ENCODE measurements around the gene EIF4B.

The EIF4B gene

DNA sequence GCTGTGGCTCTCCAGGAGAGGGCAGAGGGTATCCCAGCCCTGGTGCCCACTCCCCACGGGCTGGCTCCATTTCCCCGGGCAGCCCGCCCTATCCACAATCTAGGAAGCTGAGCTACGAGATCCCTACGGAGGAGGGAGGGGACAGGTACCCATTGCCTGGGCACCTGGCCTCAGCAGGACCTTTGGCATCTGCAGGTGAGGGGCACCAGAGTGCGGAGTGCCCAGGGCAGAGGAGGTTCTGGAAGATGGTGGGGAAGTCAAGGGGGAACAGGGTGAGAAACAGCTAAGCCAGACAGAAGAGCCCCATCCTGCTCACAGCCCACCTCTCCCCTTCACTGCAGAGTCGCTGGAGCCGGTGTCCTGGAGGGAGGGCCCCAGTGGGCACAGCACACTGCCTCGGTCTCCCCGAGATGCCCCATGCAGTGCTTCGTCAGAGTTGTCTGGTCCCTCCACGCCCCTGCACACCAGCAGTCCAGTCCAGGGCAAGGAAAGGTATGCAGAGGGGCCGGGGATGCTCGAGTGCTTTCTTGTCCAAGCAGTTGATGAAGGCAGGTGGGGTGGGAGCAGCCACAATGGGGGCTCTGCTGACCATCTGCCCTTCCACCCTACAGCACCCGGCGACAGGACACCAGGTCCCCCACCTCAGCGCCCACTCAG is 53.9 kb downstream of the EIF4B start:
- in situ Hi-C loops (cut with HindIII; ENCODE audit: low pct_unique_long_range_greater_than_20kb, low sequenced_read_pairs) = no loop called here
- no peak for TF ChIP-seq JUND (IDR thresholded peaks at IDR 0.05; ENCODE audit: low read depth)
- no peak for DNase-seq (ENCODE audit: low read depth in 1 of 2, low spot score in 1 of 2)

DNA sequence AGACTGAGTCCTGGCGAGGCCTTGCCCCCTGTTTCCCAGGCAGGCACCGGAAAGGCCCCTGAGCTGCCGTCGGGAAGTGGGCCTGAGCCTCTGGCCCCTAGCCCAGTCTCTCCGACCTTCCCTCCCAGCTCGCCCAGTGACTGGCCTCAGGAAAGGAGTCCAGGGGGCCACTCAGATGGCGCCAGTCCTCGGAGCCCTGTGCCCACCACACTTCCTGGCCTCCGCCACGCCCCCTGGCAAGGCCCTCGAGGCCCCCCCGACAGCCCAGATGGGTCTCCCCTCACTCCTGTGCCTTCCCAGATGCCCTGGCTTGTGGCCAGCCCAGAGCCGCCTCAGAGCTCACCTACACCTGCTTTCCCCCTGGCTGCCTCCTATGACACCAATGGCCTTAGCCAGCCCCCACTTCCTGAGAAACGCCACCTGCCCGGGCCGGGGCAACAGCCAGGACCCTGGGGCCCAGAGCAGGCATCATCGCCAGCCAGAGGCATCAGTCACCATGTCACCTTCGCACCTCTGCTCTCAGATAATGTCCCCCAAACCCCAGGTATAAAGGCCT is 54.5 kb downstream of the EIF4B start:
- in situ Hi-C loops (cut with HindIII; ENCODE audit: low pct_unique_long_range_greater_than_20kb, low sequenced_read_pairs) = no loop called here
- DNase-seq (ENCODE audit: low read depth in 1 of 2, low spot score in 1 of 2) = no peak
- no peak for TF ChIP-seq JUND (IDR thresholded peaks at IDR 0.05; ENCODE audit: low read depth)

- no peak for TF ChIP-seq JUND (IDR thresholded peaks at IDR 0.05; ENCODE audit: low read depth)
- peak; percentile 64 to 88 for DNase-seq (ENCODE audit: low read depth in 1 of 2, low spot score in 1 of 2)
- in situ Hi-C loops (cut with HindIII; ENCODE audit: low pct_unique_long_range_greater_than_20kb, low sequenced_read_pairs) = no loop called here
Observed at GRCh38 chr12:53061404-53062010, 55.3 kb downstream of the EIF4B start.

DNA sequence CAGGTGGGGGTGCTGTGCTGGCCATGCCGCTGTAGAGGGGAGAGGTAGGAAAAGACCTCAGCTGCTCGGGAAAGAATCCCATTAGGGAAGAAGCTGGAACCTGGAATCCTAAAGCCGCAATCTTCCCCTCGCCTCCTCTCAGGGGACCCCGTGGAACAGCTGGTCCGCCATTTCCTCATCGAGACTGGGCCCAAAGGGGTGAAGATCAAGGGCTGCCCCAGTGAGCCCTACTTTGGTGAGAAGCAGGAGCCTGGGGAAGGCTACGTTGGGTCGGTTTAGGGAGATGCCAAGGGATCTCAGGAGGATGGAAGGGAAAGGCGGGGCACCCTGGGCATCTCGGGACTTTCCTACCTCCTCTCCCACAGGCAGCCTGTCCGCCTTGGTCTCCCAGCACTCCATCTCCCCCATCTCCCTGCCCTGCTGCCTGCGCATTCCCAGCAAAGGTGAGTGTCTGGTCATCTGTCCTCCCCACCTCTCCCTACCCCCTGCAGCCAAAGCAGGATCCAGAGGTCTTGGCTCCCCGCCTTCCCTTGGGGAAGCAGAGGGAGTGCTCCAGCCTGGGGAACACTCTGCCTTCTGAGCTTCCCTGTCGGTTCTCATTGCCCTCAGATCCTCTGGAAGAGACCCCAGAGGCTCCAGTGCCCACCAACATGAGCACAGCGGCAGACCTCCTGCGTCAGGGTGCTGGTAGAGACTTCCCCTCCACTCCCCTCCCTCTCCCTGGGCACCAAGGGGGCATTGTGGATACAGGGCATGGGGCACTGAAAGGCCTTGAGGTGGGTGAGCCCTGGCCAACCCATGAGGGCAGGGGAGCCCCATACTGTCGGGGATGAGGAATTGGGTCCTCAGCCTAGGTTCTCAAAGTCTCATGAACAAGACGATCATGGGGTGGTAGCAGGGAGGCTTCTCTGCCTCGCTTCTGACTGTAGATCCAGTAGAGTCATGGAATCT is 56.0 kb downstream of the EIF4B start:
- DNase-seq (ENCODE audit: low read depth in 1 of 2, low spot score in 1 of 2) = no peak
- TF ChIP-seq JUND (IDR thresholded peaks at IDR 0.05; ENCODE audit: low read depth) = no peak
- in situ Hi-C loops (cut with HindIII; ENCODE audit: low pct_unique_long_range_greater_than_20kb, low sequenced_read_pairs) = no loop called here

- no peak for DNase-seq (ENCODE audit: low read depth in 1 of 2, low spot score in 1 of 2)
- in situ Hi-C loops (cut with HindIII; ENCODE audit: low pct_unique_long_range_greater_than_20kb, low sequenced_read_pairs) = no loop called here
- TF ChIP-seq JUND (IDR thresholded peaks at IDR 0.05; ENCODE audit: low read depth) = no peak
Observed at GRCh38 chr12:53062977-53063707, 56.9 kb downstream of the EIF4B start.

- no peak for TF ChIP-seq JUND (IDR thresholded peaks at IDR 0.05; ENCODE audit: low read depth)
- DNase-seq (ENCODE audit: low read depth in 1 of 2, low spot score in 1 of 2) = no peak
- in situ Hi-C loops (cut with HindIII; ENCODE audit: low pct_unique_long_range_greater_than_20kb, low sequenced_read_pairs) = no loop called here
Observed at GRCh38 chr12:53063708-53064612, 57.7 kb downstream of the EIF4B start.

DNA sequence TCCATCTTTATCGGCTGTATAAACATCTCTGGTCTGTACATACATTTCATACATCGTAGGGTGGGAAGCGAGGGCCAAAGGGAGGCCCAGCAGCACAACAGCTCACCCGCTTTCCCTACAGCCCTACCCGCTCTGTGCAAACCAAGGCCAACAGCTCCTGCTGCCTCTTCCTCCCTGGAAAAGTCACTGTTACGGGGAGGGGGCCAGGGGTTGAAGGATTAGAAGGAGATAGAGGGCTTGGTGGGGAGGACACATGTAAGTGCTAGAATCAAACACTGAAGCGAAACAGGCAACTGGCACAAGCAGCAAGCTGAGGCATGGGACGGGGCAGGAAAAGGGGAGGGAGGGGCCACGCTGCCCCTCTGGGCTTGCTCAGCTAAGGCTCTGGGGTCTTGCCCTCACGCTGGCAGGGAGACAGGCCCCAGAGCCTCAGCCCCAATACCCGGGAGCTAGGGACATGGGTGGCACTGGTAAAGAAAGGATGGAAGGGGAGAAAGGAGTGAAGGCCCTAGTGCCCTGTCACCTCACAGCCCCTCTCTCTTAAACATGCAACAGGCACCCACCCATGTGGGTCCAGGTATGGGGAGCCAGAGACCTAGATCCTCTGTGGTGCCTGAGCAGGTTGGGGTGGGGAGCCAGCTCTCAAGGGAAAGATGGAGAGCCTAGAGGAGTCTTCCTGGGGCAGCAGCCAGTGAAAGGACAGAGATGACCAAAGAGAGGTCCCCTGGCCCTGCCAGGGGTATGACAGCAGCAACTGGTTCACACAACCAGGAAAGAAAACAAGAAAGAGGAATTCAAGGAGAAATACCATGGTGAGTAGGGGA is 58.6 kb downstream of the EIF4B start:
- in situ Hi-C loops (cut with HindIII; ENCODE audit: low pct_unique_long_range_greater_than_20kb, low sequenced_read_pairs) = no loop called here
- no peak for DNase-seq (ENCODE audit: low read depth in 1 of 2, low spot score in 1 of 2)
- no peak for TF ChIP-seq JUND (IDR thresholded peaks at IDR 0.05; ENCODE audit: low read depth)

- no peak for DNase-seq (ENCODE audit: low read depth in 1 of 2, low spot score in 1 of 2)
- in situ Hi-C loops (cut with HindIII; ENCODE audit: low pct_unique_long_range_greater_than_20kb, low sequenced_read_pairs) = no loop called here
- TF ChIP-seq JUND (IDR thresholded peaks at IDR 0.05; ENCODE audit: low read depth) = no peak
Observed at GRCh38 chr12:53065470-53065869, 59.2 kb downstream of the EIF4B start.

DNA sequence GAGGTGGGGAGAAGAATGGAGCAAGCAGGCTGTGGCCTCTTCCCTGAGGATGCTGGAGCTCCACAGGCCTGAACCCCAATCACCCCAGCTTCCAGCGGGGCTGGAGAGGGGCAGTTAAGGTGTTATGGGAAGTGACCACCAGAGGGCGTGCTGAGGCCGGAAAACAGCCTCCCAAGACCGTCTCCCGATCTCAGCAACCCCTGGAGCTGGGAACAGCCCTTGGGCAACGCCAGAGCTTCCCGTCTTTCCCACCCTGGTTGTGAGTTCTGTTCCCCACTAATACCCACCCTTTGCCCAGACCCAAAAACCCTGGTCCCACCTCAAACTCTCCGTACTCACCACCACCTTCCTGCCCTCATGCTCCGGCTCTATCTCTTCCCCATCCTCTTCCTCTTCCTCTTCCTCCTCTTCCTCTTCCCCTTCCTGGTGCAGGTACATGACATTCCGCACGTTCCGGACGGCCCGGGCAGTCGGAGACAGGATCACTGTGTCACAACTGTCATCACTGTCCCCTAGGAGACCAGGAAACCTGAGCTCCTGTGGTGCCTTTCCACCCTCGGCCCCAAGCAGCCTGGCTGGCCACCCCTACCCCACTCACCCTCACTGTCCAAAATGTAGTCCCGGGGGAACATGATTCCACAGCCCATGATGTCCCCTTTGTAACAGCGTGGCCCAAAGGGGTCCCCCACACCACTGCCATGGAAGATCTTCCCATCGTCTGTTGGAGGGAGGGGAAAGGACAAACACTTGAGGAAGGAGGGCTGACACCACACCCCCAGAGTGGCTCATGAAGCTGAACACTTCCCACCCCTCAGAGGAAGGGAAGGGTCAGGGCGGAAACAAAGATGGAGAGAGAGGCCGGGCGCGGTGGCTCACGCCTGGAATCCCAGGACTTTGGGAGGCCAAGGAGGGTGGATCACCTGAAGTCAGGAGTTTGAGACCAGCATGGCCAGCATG is 60.0 kb downstream of the EIF4B start:
- in situ Hi-C loops (cut with HindIII; ENCODE audit: low pct_unique_long_range_greater_than_20kb, low sequenced_read_pairs) = no loop called here
- TF ChIP-seq JUND (IDR thresholded peaks at IDR 0.05; ENCODE audit: low read depth) = no peak
- peak; percentile 83 to 91 for DNase-seq (ENCODE audit: low read depth in 1 of 2, low spot score in 1 of 2)
